Small intestine (tissue), 7 donors: ENCODE data around the gene HECTD1. TPM values are rescaled to one million over a fixed set of nuclear protein-coding genes. Genes with fewer than 3 reads are reported as not detected.
"Not testable (repeated sequence)": the region's sequence is repeated elsewhere in the genome, so short reads cannot be mapped to it uniquely, and the experiment has no call there.

Experiments
- DNase-seq, 2 donors: peaks; one replicate each; pipeline versions ENCODE4 v3.0.0 to v3.0.0-alpha.2; 2013
- FAIRE-seq: peaks from 2 replicates; lab custom pipeline; 2012; peaks lifted over from hg19 to GRCh38; lab: Jason Lieb, UNC
- H3K27ac ChIP-seq, 3 donors: one replicate each; pipeline ENCODE4 v1.5.1; 2013; ENCODE audit warnings: low read length in 2 of 3, mild to moderate bottlenecking in 2 of 3, control low read depth in 1 of 3, inconsistent platforms in 1 of 3, low read depth in 1 of 3, moderate library complexity in 1 of 3
- H3K27me3 ChIP-seq, 3 donors: one replicate each; pipeline ENCODE4 v1.6.1; 2013; ENCODE audit warnings: low read length in 3 of 3, inconsistent platforms in 1 of 3; ENCODE audit not compliant: control insufficient read depth in 3 of 3, insufficient read depth in 3 of 3
- H3K36me3 ChIP-seq, 3 donors: one replicate each; pipeline ENCODE4 v1.6.1; 2013; ENCODE audit warnings: low read length in 3 of 3, inconsistent platforms in 1 of 3, low read depth in 1 of 3, mild to moderate bottlenecking in 1 of 3, moderate library complexity in 1 of 3; ENCODE audit not compliant: control insufficient read depth in 3 of 3, insufficient read depth in 2 of 3
- H3K4me1 ChIP-seq, 3 donors: one replicate each; pipeline ENCODE4 v1.6.1; 2013; ENCODE audit warnings: low read length in 2 of 3, inconsistent platforms in 1 of 3, low read depth in 1 of 3, mild to moderate bottlenecking in 1 of 3, moderate library complexity in 1 of 3; ENCODE audit not compliant: control insufficient read depth in 3 of 3, insufficient read depth in 2 of 3
- H3K4me3 ChIP-seq, 3 donors: one replicate each; pipeline ENCODE4 v1.5.1; 2013; ENCODE audit warnings: low read length in 3 of 3, control low read depth in 1 of 3, inconsistent platforms in 1 of 3, low read depth in 1 of 3, mild to moderate bottlenecking in 1 of 3, moderate library complexity in 1 of 3
- H3K9me3 ChIP-seq, 2 donors: one replicate each; pipeline ENCODE4 v1.6.1; 2013; ENCODE audit warnings: low read depth in 1 of 2, low read length in 1 of 2; ENCODE audit not compliant: control insufficient read depth in 2 of 2, insufficient read depth in 1 of 2
- WGBS, 3 donors: extraction: QIAGEN DNeasy Blood & Tissue Kit; methylation state at CpG; one replicate each; pipeline ENCODE4 v1.1.7; 2013; 5-methylcytosine and 5-hydroxymethylcytosine counted together
- polyA plus RNA-seq, 4 donors: library from polyadenylated mRNA; stranded (reverse) in 3 of 4; unstranded in 1 of 4; fragments of 200-250 nt in 3 of 4; fragments of 120-200 nt in 1 of 4; gene quantifications; one replicate each; pipeline versions ENCODE4 v1.2.1 to v1.2.3, GENCODE V29; 2013
- donor health status: healthy with polysubstance abuse.
- donor health status: control.
- donor health status: control.
- donor health status: Bipolar disorder and iron deficiency.
- donor health status: healthy.

HECTD1 gene
- polyA plus RNA-seq, 4 donors: 40.9 to 84.4 (median 55.0) TPM

DNA sequence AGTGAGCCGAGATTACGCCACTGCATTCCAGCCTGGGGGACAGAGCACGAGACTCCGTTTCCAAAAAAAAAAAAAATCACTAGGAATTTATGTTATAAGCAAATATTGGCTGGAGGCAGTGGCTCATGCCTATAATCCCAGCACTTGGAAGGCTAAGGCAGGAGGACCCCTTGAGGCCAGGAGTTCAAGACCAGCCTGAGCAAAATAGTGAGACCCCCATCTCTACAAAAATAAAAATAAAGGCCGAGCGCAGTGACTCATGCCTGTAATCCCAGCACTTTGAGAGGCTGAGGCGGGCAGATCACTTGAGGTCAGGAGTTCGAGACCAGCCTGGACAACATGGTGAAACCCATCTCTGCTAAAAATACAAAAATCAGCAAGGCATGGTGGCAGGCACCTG, 144.7 kb downstream of the HECTD1 start:
- WGBS, 3 donors: 91 to 94% (median 92%) methylated on average over 8 of the region's 8 CpGs
- not testable (repeated sequence) for H3K27me3 ChIP-seq, H3K27ac ChIP-seq, DNase-seq, FAIRE-seq, H3K9me3 ChIP-seq, H3K36me3 ChIP-seq, H3K4me3 ChIP-seq
- peaks cover 0 to 21% (median 2%) of the 10 kb centered on the region in 3 donors for H3K4me1 ChIP-seq

- Histone ChIP-seq H3K4me1 (peaks cover 0 to 21% (median 2%) of the 10 kb centered on the region in 3 donors), H3K4me3 (no peak overlapping the region), H3K36me3 (no peaks in the 10 kb centered on the region), H3K27me3 (no peaks in the 10 kb centered on the region), H3K9me3 (no peaks in the 10 kb centered on the region), H3K27ac (peak overlapping the region in 1 of 3 donors; percentile 31)
- no peak for FAIRE-seq
- 85 to 89% (median 88%) methylated on average over 6 of the region's 6 CpGs for WGBS, 3 donors
- DNase-seq: peak in 1 of 2 donors; percentile 18
Observed at GRCh38 chr14:31060253-31060875, 147.2 kb downstream of the HECTD1 start.

DNA sequence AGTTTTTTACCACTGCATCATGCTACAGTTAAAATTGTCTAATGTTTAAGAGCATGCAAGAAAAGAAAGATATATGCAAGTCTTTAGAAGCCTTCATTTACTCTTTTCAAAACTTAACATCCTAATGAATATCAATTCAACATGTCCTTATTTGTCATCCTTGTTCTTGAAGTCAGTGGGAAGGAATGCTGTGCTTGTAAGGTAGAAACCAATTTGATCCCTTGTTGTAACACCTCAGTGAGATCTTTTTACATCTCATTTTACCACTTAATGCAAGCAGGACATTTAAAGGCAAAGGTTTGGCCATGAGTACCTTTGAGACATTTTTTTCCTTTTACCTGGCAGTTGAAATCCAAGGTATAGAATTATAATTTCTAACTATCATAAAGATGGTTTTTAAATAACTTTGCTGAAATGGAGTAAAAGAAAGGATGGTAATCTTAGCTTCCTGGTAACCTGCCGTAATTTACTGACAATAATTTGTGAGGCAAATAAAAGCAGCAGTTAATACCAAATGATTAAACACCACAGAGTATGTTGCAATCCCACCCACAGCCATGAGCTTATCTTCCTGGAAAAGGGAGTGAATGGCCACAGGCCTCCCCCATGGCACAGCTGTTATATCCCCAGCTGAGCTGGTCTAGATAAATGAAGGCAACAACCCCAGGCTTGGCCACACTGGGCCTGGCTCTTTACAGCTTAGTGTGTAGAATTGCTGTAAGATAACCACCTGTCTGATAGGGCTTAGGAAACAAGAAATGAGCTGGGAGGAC, 148.3 kb downstream of the HECTD1 start:
- Histone ChIP-seq H3K4me3 (no peak overlapping the region), H3K27me3 (no peaks in the 10 kb centered on the region), H3K9me3 (no peaks in the 10 kb centered on the region), H3K4me1 (peaks cover 0 to 21% (median 2%) of the 10 kb centered on the region in 3 donors), H3K36me3 (no peaks in the 10 kb centered on the region), H3K27ac (peak overlapping the region in 2 of 3 donors; percentile 45 to 67)
- FAIRE-seq (no peak), DNase-seq (peak; percentile 66 to 83)
- 12 to 49% (median 29%) methylated on average over 1 of the region's 1 CpG for WGBS, 3 donors

DNA sequence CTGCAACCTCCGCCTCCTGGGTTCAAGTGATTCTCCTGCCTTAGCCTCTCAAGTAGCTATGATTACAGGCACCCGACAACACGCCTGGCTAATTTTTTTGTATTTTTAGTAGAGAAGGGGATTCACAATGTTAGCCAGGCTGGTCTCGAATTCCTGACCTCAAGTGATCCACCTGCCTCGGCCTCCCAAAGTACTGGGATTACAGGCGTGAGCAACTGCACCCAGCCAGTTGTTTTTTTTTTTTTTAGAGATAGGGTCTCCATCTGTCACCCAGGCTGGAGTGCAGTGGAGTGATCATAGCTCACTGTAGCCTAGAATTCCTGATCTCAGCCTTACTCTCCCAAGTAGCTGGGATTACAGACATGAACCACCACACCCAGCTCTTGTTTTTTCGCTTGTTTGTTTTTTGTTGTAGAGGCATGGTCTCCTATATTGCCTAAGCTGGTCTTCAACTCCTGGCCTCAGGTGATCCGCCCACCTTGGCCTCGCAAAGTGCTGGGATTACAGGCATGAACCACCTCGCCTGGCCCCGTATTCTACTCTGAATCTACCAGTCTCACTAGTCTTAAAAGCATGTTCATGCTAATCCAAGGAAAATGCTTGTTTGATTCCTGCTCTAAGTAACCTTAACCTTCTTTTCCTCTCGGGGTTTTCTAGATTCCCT, 149.8 kb downstream of the HECTD1 start:
- no peak overlapping the region for H3K27ac ChIP-seq
- FAIRE-seq (no peak), DNase-seq (no peak)
- WGBS, 3 donors: 96 to 97% (median 96%) methylated on average over 12 of the region's 12 CpGs
- no peaks in the 10 kb centered on the region for H3K9me3 ChIP-seq
- no peak overlapping the region for H3K4me3 ChIP-seq
- H3K36me3 ChIP-seq: peaks cover 0 to 3% (median 0%) of the 10 kb centered on the region in 3 donors
- H3K27me3 ChIP-seq: no peaks in the 10 kb centered on the region
- peaks cover 0 to 21% (median 2%) of the 10 kb centered on the region in 3 donors for H3K4me1 ChIP-seq

DNA sequence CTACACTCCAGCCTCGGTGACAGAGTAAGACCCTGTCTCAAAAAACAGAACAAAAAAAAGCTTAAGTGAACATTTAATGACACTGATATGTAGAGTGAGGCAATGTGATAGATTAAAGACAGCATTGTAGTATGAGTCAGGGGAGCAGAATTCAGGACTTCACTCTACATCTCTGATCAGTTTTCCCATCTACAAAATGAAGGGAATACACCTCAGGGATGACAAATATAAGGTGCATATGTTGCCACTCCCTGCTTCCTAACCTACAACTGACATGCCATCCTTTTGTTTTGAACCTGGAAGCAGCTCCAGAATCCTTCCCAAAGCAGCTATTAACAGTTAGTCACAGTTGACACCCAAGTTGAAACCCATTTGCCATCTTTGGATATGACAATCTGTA, 150.6 kb downstream of the HECTD1 start:
- H3K4me3 ChIP-seq: no peak overlapping the region
- no peaks in the 10 kb centered on the region for H3K9me3 ChIP-seq
- DNase-seq (no peak), FAIRE-seq (no peak)
- H3K4me1 ChIP-seq: peaks cover 0 to 21% (median 2%) of the 10 kb centered on the region in 3 donors
- H3K27me3 ChIP-seq: no peaks in the 10 kb centered on the region
- H3K27ac ChIP-seq: no peak overlapping the region
- 91 to 100% (median 92%) methylated on average over 1 of the region's 1 CpG for WGBS, 3 donors
- peaks cover 0 to 3% (median 0%) of the 10 kb centered on the region in 3 donors for H3K36me3 ChIP-seq

- not testable (repeated sequence) for H3K9me3 ChIP-seq, H3K4me3 ChIP-seq, H3K27ac ChIP-seq, H3K4me1 ChIP-seq, H3K36me3 ChIP-seq, FAIRE-seq, H3K27me3 ChIP-seq
- 71 to 83% (median 80%) methylated on average over 9 of the region's 9 CpGs for WGBS, 3 donors
- peak; percentile 36 to 69 for DNase-seq
Observed at GRCh38 chr14:31052905-31053586, 154.5 kb downstream of the HECTD1 start.

DNA sequence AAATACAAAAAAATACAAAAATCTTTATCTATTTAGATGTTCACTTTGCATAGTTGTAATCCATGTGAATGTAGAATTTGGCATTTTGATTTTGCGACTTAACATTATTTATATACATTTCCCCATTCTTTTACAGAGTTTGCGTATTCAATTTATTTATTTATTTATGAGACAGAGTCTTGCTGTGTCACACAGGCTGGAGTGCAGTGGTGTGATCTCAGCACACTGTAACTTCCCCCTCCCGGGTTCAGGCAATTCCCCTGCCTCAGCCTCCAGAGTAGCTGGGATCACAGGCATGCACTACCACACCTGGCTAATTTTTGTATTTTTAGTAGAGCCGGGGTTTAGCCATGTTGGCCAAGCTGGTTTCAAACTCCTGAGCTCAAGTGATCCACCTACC, 156.1 kb downstream of the HECTD1 start:
- Histone ChIP-seq H3K27me3 (no peaks in the 10 kb centered on the region), H3K4me3 (no peak overlapping the region), H3K4me1 (no peaks in the 10 kb centered on the region), H3K9me3 (no peaks in the 10 kb centered on the region), H3K27ac (no peak overlapping the region), H3K36me3 (peaks cover 0 to 3% (median 0%) of the 10 kb centered on the region in 3 donors)
- DNase-seq (no peak), FAIRE-seq (no peak)
- 73 to 79% (median 79%) methylated on average over 4 of the region's 4 CpGs for WGBS, 3 donors

GRCh38 chr14:31051023-31051422, 156.6 kb downstream of the HECTD1 start:
- H3K4me3 ChIP-seq: no peak overlapping the region
- FAIRE-seq (no peak), DNase-seq (no peak)

More at GRCh38 chr14:31051023-31051422, 156.6 kb downstream of the HECTD1 start:
- Histone ChIP-seq H3K4me1 (no peaks in the 10 kb centered on the region), H3K36me3 (peaks cover 0 to 3% (median 0%) of the 10 kb centered on the region in 3 donors), H3K27me3 (no peaks in the 10 kb centered on the region), H3K27ac (no peak overlapping the region), H3K9me3 (no peaks in the 10 kb centered on the region)
- 86 to 92% (median 91%) methylated on average over 7 of the region's 7 CpGs for WGBS, 3 donors
